GM12878 (cell line): ENCODE results near the gene ERC1. TPM values are rescaled to one million over a fixed set of nuclear protein-coding genes. Genes with fewer than 3 reads are reported as not detected.

Experiments used
- ATAC-seq: fragments of 200-7000 bp; cut with Tn5 transposase; 3 replicates; pipeline ENCODE4 v1.9.1; 2020; ENCODE audit warnings: mild to moderate bottlenecking, moderate library complexity
- BruUV-seq: library from RNA; stranded (reverse); fragments of 400-500 nt; replicated peaks from 2 replicates; lab custom pipeline; 2021; lab: Mats Ljungman, UMichigan
- CTCF ChIA-PET: fragments of 300-600 bp; sonication (Branson Sonifier 250); formaldehyde crosslinking; extraction: SDS; loops from one replicate; lab custom pipeline; 2021; ENCODE audit warnings: inconsistent platforms; lab: Yijun Ruan, JAX
- POLR2A ChIA-PET: fragments of 350-600 bp; formaldehyde crosslinking; extraction: SDS; loops from one replicate; lab custom pipeline; 2021; ENCODE audit warnings: inconsistent platforms; lab: Charles Lee
- RAD21 ChIA-PET: fragments of 300-600 bp; sonication (Branson Sonifier 250); formaldehyde crosslinking; loops from one replicate; lab custom pipeline; 2023; ENCODE audit warnings: antibody characterized with exemption; ENCODE audit not compliant: unreplicated experiment; lab: Charles Lee
- SMC1A ChIA-PET: fragments of 300-600 bp; sonication (Branson Sonifier 250); formaldehyde crosslinking; loops from one replicate; lab custom pipeline; 2023; ENCODE audit not compliant: unreplicated experiment, uncharacterized antibody; lab: Charles Lee
- DNase-seq: peaks from one replicate; pipeline ENCODE4 v3.0.0-alpha.2; 2011; ENCODE audit warnings: low read depth, low spot score
- FAIRE-seq: peaks from 3 replicates; lab custom pipeline; 2011; peaks lifted over from hg19 to GRCh38; lab: Jason Lieb, UNC
- H2AFZ ChIP-seq: 2 replicates; pipeline ENCODE4 v1.6.0; 2011; ENCODE audit warnings: low read depth, low read length, control low read depth; ENCODE audit not compliant: control insufficient read depth
- H3K27ac ChIP-seq: 2 replicates; pipeline ENCODE4 v1.5.1; 2011; ENCODE audit warnings: control low read depth; ENCODE audit not compliant: control insufficient read depth, insufficient read depth
- H3K27me3 ChIP-seq, 2 experiments: replicated peaks in 1 of 2; 2 replicates each; pipeline versions ENCODE4 v1.6.0 to v1.6.1; 2011; ENCODE audit warnings: low read length in 1 of 2; ENCODE audit not compliant: control insufficient read depth in 2 of 2, insufficient read depth in 2 of 2
- H3K36me3 ChIP-seq, 2 experiments: 2 replicates each; pipeline ENCODE4 v1.5.1; 2011; ENCODE audit warnings: low read length in 1 of 2; ENCODE audit not compliant: control insufficient read depth in 2 of 2, insufficient read depth in 2 of 2
- H3K4me1 ChIP-seq: 2 replicates; pipeline ENCODE4 v1.6.1; 2011; ENCODE audit warnings: mild to moderate bottlenecking, low read length, moderate library complexity, mixed read lengths; ENCODE audit not compliant: control insufficient read depth, insufficient read depth
- H3K4me2 ChIP-seq: 2 replicates; pipeline ENCODE4 v1.6.0; 2011; ENCODE audit warnings: control low read depth; ENCODE audit not compliant: control insufficient read depth, insufficient read depth
- H3K4me3 ChIP-seq: fragments of 200-600 bp; sonication (generic); 2 replicates; pipeline ENCODE4 v1.5.1; 2016
- H3K79me2 ChIP-seq: 2 replicates; pipeline ENCODE4 v1.6.0; 2011; ENCODE audit warnings: low read length; ENCODE audit not compliant: control insufficient read depth, insufficient read depth
- H3K9ac ChIP-seq: 2 replicates; pipeline ENCODE4 v1.8.0; 2011; ENCODE audit warnings: low read length, control low read depth, mixed read lengths; ENCODE audit not compliant: control insufficient read depth, insufficient read depth
- H3K9me3 ChIP-seq: replicated peaks from 3 replicates; pipeline ENCODE4 v1.5.1; 2011; ENCODE audit warnings: mild to moderate bottlenecking, low read length; ENCODE audit not compliant: control insufficient read depth, insufficient read depth
- H4K20me1 ChIP-seq: 2 replicates; pipeline ENCODE4 v1.6.0; 2011; ENCODE audit not compliant: control insufficient read depth, insufficient read depth
- CBX5 ChIP-seq: sonication (generic); IDR thresholded peaks from 2 replicates; pipeline ENCODE4 v1.6.1; 2016; ENCODE audit warnings: low read depth, moderate library complexity, mild to moderate bottlenecking, inconsistent platforms
- NFXL1 ChIP-seq: fragments of 450-650 bp; IDR thresholded peaks from 2 replicates; pipeline ENCODE4 v1.6.1; 2017; ENCODE audit warnings: antibody characterized with exemption, mild to moderate bottlenecking, borderline replicate concordance
- SMC3 ChIP-seq: IDR thresholded peaks from 2 replicates; pipeline ENCODE4 v1.6.1; 2011; ENCODE audit warnings: low read length, improper control_type of control experiment, borderline replicate concordance
- ZNF217 ChIP-seq: fragments of 450-650 bp; IDR thresholded peaks from 2 replicates; pipeline ENCODE4 v1.6.1; 2017; ENCODE audit warnings: antibody characterized with exemption, mild to moderate bottlenecking
- ZNF274 ChIP-seq: IDR thresholded peaks from one replicate; pipeline ENCODE4 v1.8.0; 2011; ENCODE audit not compliant: insufficient read length, insufficient read depth
- WGBS: methylation state at CpG from one replicate; pipeline ENCODE4 v1.1.6; 2016; ENCODE audit warnings: low lambda C conversion rate; ENCODE audit not compliant: insufficient replicate concordance, insufficient coverage; ENCODE audit errors: missing lambda C conversion rate; 5-methylcytosine and 5-hydroxymethylcytosine counted together
- in situ Hi-C: fragments of 300-500 bp; cut with MboI; formaldehyde crosslinking; loops from 9 replicates; pipeline ENCODE4 v1.14.3; 2018; ENCODE audit warnings: mixed read lengths
- intact Hi-C: fragments of 100-400 bp; cut with micrococcal nuclease; formaldehyde crosslinking; loops from one replicate; pipeline ENCODE4 v1.14.2; 2022; ENCODE audit not compliant: unreplicated experiment
- polyA plus RNA-seq, 11 experiments: library from polyadenylated mRNA; depleted of rRNA in 4 of 11; unstranded in 6 of 11; stranded (reverse) in 5 of 11; fragments of >200 nt; fragmentation: Nextera tagmentation in 4 of 11; fragmentation: Illumina TruSeq in 1 of 11; extraction: Ambion mirVana in 4 of 11; extraction: Trizol in 1 of 11; gene quantifications; 1 replicate in 1 of 11; 2 replicates in 10 of 11; pipeline versions ENCODE4 v1.2.1 to v1.2.3, GENCODE V29; 2011 to 2016; ENCODE audit warnings: inconsistent platforms in 2 of 11, missing spikeins in 2 of 11, low read depth in 1 of 11
- total RNA-seq, 4 experiments: library from RNA; depleted of rRNA in 3 of 4; stranded (reverse); fragments of >200 nt in 3 of 4; fragmentation: Illumina TruSeq in 1 of 4; extraction: Trizol in 1 of 4; gene quantifications; 2 replicates each; pipeline versions ENCODE4 v1.2.1 to v1.2.3, GENCODE V29; 2013 to 2021
- TF ChIP-seq, protein P1 (sequence below): fragments of 450-650 bp; IDR thresholded peaks from 2 replicates; pipeline ENCODE4 v1.6.1; 2017; ENCODE audit warnings: mild to moderate bottlenecking

ERC1 gene
- total and polyA plus RNA-seq, 10 of the 15 experiments (the other 5 are each of a cell fraction or from before 2014, with no cell fraction given), result 0.75 to 8.0 (median 5.0) TPM

GRCh38 chr12:1421091-1421846 is 430.2 kb downstream of the ERC1 start:
- ChIA-PET CTCF (interaction anchor here (1.2 to 1.3 kb wide), 2 partner anchors 162 to 303 kb away, joined by 5 read pairs; no protein-coding TSS in a partner anchor), POLR2A (interaction anchor here (0.7 to 1.2 kb wide), 2 partner anchors 112 to 1033 kb away, joined by 3 read pairs; no protein-coding TSS in a partner anchor), SMC1A (interaction anchor here (0.6 to 2.0 kb wide), 5 partner anchors 9 to 52 kb away, joined by 3 to 8 read pairs (median 4); no protein-coding TSS in a partner anchor), RAD21 (interaction anchor here (0.9 to 1.4 kb wide), 2 partner anchors 53 to 303 kb away, joined by 3 to 4 read pairs; no protein-coding TSS in a partner anchor)
- Histone ChIP-seq H3K9ac (no peak overlapping the region), H3K27ac (no peak overlapping the region), H3K36me3 (no peaks in the 10 kb centered on the region), H3K4me2 (no peak overlapping the region), H3K4me3 (no peak overlapping the region), H3K4me1 (no peaks in the 10 kb centered on the region), H4K20me1 (no peaks in the 10 kb centered on the region), H3K79me2 (no peaks in the 10 kb centered on the region), H3K27me3 (no peaks in the 10 kb centered on the region), H2AFZ (no peak overlapping the region), H3K9me3 (peaks cover 24% of the 10 kb centered on the region)
- whole genome bisulfite sequencing, result 83% methylated on average over 11 of the region's 11 CpGs
- ATAC-seq (no peak), FAIRE-seq (no peak), DNase-seq (no peak)
- no TSS peak for BruUV-seq
- TF ChIP-seq, protein P1, sequence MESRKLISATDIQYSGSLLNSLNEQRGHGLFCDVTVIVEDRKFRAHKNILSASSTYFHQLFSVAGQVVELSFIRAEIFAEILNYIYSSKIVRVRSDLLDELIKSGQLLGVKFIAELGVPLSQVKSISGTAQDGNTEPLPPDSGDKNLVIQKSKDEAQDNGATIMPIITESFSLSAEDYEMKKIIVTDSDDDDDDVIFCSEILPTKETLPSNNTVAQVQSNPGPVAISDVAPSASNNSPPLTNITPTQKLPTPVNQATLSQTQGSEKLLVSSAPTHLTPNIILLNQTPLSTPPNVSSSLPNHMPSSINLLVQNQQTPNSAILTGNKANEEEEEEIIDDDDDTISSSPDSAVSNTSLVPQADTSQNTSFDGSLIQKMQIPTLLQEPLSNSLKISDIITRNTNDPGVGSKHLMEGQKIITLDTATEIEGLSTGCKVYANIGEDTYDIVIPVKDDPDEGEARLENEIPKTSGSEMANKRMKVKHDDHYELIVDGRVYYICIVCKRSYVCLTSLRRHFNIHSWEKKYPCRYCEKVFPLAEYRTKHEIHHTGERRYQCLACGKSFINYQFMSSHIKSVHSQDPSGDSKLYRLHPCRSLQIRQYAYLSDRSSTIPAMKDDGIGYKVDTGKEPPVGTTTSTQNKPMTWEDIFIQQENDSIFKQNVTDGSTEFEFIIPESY, result 0 out of 2 replicates have a peak, but pooled peaks have one; percentile 47
- TF ChIP-seq CBX5 (peak; percentile 81; the same call in 1 of the 2 replicates), NFXL1 (peak; percentile 89), SMC3 (no peak), ZNF217 (0 out of 2 replicates have a peak, but pooled peaks have one; percentile 24), ZNF274 (no peak)
- in situ Hi-C loops (no loop called here), intact Hi-C loops (loop anchor here (5.0 kb wide), 2 partner anchors 111 to 181 kb away; no protein-coding TSS in a partner anchor)
